DND-41 (cell line): ENCODE results near the gene OGT.
A peak's percentile ranks its signal among the peaks of the same experiment; 100 is the strongest.

Experiments
- ATAC-seq: fragments of 200-7000 bp; cut with Tn5 transposase; 3 replicates; pipeline ENCODE4 v1.9.1; 2021; ENCODE audit warnings: low read depth; ENCODE audit not compliant: insufficient read depth
- DNase-seq: peaks from one replicate; pipeline ENCODE4 v3.0.0-alpha.2; 2020
- H2AFZ ChIP-seq: 2 replicates; pipeline ENCODE4 v1.6.0; 2012; ENCODE audit warnings: low read depth, low read length
- H3K27ac ChIP-seq: 2 replicates; pipeline ENCODE4 v1.5.1; 2012; ENCODE audit warnings: low read length, inconsistent platforms
- H3K27me3 ChIP-seq: fragments of 200-600 bp; sonication (generic); 2 replicates; pipeline ENCODE4 v1.6.0; 2012; ENCODE audit warnings: low read length, mild to moderate bottlenecking, inconsistent platforms; ENCODE audit not compliant: insufficient read depth, poor library complexity
- H3K36me3 ChIP-seq: 2 replicates; pipeline ENCODE4 v1.5.1; 2012; ENCODE audit warnings: low read length, inconsistent platforms; ENCODE audit not compliant: insufficient read depth
- H3K4me1 ChIP-seq: 2 replicates; pipeline ENCODE4 v1.5.1; 2012; ENCODE audit warnings: mild to moderate bottlenecking, low read length; ENCODE audit not compliant: insufficient read depth
- H3K4me2 ChIP-seq: 2 replicates; pipeline ENCODE4 v1.6.0; 2012; ENCODE audit warnings: mild to moderate bottlenecking, moderate library complexity, low read length, inconsistent platforms; ENCODE audit not compliant: insufficient read depth
- H3K4me3 ChIP-seq, 2 experiments: fragments of 200-600 bp in 1 of 2; shearing (Covaris generic) in 1 of 2; 2 replicates each; pipeline ENCODE4 v1.5.1; 2012 to 2016; ENCODE audit warnings: inconsistent platforms in 2 of 2, low read length in 2 of 2, mild to moderate bottlenecking in 2 of 2, low read depth in 1 of 2, moderate library complexity in 1 of 2
- H3K79me2 ChIP-seq: 2 replicates; pipeline ENCODE4 v1.6.0; 2012; ENCODE audit warnings: low read length, inconsistent platforms; ENCODE audit not compliant: insufficient read depth
- H3K9ac ChIP-seq: 2 replicates; pipeline ENCODE4 v1.6.0; 2012; ENCODE audit warnings: low read depth, mild to moderate bottlenecking, inconsistent platforms, low read length, moderate library complexity
- H3K9me3 ChIP-seq: 2 replicates; pipeline ENCODE4 v1.5.1; 2012; ENCODE audit warnings: low read length, moderate library complexity, mild to moderate bottlenecking, inconsistent platforms; ENCODE audit not compliant: insufficient read depth, severe bottlenecking
- H4K20me1 ChIP-seq: 2 replicates; pipeline ENCODE4 v1.6.0; 2012; ENCODE audit warnings: low read length; ENCODE audit not compliant: insufficient read depth
- CTCF ChIP-seq: IDR thresholded peaks from 2 replicates; pipeline ENCODE4 v1.5.1; 2012; ENCODE audit warnings: borderline replicate concordance, low read length, moderate library complexity, mild to moderate bottlenecking; ENCODE audit not compliant: poor library complexity, severe bottlenecking; ENCODE audit errors: extremely low read depth
- EZH2 ChIP-seq: IDR thresholded peaks from 3 replicates; pipeline ENCODE4 v1.6.1; 2012; ENCODE audit warnings: borderline replicate concordance, low read depth, mild to moderate bottlenecking, moderate library complexity, low read length, inconsistent platforms; ENCODE audit not compliant: severe bottlenecking

The OGT gene

DNA sequence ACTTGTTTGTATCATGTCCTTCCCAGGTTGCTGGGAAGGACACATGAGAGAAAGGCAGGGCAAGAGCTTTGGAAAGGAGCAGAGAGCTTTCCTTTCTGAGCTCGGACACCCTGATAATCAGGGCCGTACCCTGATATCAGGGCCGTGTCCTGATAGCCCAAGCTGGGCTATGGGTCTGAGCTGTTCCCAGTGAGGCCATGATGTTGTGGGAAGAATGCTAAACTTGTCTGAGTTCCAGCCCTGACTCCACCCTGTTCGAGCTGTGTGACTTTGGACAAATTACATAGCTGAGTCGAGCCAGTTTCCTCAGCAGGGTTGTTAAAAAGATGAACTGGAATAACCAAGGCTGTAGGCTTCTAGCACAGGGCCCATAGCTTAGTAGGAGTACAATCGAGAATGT lies 88.7 kb downstream of the OGT start:
- H3K27me3 ChIP-seq = no peaks in the 10 kb centered on the region
- no peak overlapping the region for H3K27ac ChIP-seq
- DNase-seq (no peak), ATAC-seq (no peak)
- no peaks in the 10 kb centered on the region for H3K79me2 ChIP-seq
- TF ChIP-seq CTCF (no peak), EZH2 (no peak)
- no peaks in the 10 kb centered on the region for H3K36me3 ChIP-seq
- H2AFZ ChIP-seq = no peak overlapping the region
- H3K4me3 ChIP-seq = no peak overlapping the region
- 0 out of 2 replicates have a peak, but pooled peaks cover 3% of the 10 kb centered on the region for H4K20me1 ChIP-seq
- peaks cover 36% of the 10 kb centered on the region for H3K4me1 ChIP-seq
- no peaks in the 10 kb centered on the region for H3K9me3 ChIP-seq
- no peak overlapping the region for H3K9ac ChIP-seq
- no peak overlapping the region for H3K4me2 ChIP-seq

DNA sequence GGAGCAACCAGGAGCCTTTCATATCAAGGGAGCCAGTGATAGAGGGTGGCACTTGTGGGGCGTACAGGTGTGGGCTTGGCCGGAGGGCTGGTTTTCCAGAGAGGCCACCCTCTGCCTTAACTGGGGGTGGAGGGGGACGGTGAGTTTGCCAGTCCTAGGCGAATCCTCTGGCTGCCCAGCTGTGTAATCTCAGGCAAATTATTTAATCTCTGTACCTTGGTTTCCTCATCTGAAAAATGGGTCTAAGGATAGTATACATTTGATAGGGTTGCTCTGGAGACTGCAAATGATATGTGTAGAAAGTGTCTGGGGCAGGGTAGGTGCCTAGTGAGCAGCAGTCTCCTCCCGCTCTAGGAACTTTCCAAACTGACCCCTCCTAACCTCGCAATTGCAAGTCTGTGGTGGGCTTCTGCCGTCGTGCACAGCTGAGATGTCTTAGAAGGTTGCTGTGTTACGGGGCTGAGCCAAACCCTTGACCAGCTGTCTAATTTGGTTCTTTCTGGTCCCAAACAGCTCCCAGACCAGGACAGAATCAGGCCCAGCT lies 89.2 kb downstream of the OGT start:
- H3K4me3 ChIP-seq = no peak overlapping the region
- DNase-seq (no peak), ATAC-seq (no peak)
- H3K36me3 ChIP-seq = no peaks in the 10 kb centered on the region
- no peaks in the 10 kb centered on the region for H3K27me3 ChIP-seq
- H2AFZ ChIP-seq = no peak overlapping the region
- H3K9me3 ChIP-seq = no peaks in the 10 kb centered on the region
- peaks cover 33% of the 10 kb centered on the region for H3K4me1 ChIP-seq
- TF ChIP-seq EZH2 (no peak), CTCF (no peak)
- H3K4me2 ChIP-seq = no peak overlapping the region
- H3K9ac ChIP-seq = no peak overlapping the region
- 0 out of 2 replicates have a peak, but pooled peaks cover 3% of the 10 kb centered on the region for H4K20me1 ChIP-seq
- no peak overlapping the region for H3K27ac ChIP-seq
- H3K79me2 ChIP-seq = no peaks in the 10 kb centered on the region

GRCh38 chrX:71622576-71623450 lies 89.9 kb downstream of the OGT start:
- H2AFZ ChIP-seq = no peak overlapping the region
- 0 out of 2 replicates have a peak, but pooled peaks cover 3% of the 10 kb centered on the region for H4K20me1 ChIP-seq
- no peaks in the 10 kb centered on the region for H3K27me3 ChIP-seq
- no peak overlapping the region for H3K4me2 ChIP-seq
- ATAC-seq = peak; percentile 67
- no peaks in the 10 kb centered on the region for H3K36me3 ChIP-seq
- no peak overlapping the region for H3K9ac ChIP-seq
- H3K9me3 ChIP-seq = no peaks in the 10 kb centered on the region
- H3K27ac ChIP-seq = no peak overlapping the region
- no peaks in the 10 kb centered on the region for H3K79me2 ChIP-seq
- DNase-seq = peak; percentile 72
- no peak overlapping the region for H3K4me3 ChIP-seq
- H3K4me1 ChIP-seq = peaks cover 30% of the 10 kb centered on the region
- TF ChIP-seq EZH2 (no peak), CTCF (no peak)
